Measurements from ENCODE around the gene ZNF594. TPM values are rescaled to one million over a fixed set of nuclear protein-coding genes. Genes with fewer than 3 reads are reported as not detected.

ZNF594 gene
- total RNA-seq, 1 donor from 2014 or later: 21.2 TPM

DNA sequence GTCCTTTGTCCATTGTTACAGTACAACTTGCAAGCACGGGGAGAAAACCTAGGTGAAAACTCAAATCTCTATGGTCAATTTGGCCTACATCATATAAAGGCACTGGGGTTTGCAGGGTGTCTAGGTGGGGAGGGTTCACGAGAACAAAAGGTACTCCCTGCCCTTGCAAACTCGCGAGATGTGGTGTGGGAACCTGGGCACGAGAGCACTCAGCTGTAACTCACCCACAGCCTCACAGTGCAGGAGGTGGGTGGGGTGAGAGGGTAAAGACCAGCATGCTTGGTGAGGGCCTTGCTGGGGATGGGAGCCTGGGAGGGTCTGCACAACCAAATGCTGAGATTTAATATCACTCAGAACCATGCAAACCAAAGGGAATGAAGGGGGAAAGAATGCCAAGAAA lies 18.4 kb upstream of the ZNF594 start:
- peaks cover 8% of the 10 kb centered on the region for H3K36me3 Mint-ChIP-seq (ENCODE audit: unreplicated experiment)
- peaks cover 4% of the 10 kb centered on the region for H3K27me3 Mint-ChIP-seq (ENCODE audit: unreplicated experiment)
- H3K9me3 Mint-ChIP-seq (ENCODE audit: unreplicated experiment): peaks cover 3% of the 10 kb centered on the region
- no peak for DNase-seq
- TF ChIP-seq CTCF (IDR thresholded peaks at IDR 0.05; ENCODE audit: partially characterized antibody, unreplicated experiment): no peak
- no peaks in the 10 kb centered on the region for H3K4me1 Mint-ChIP-seq (ENCODE audit: low read depth, unreplicated experiment)
- no peak overlapping the region for H3K27ac Mint-ChIP-seq (ENCODE audit: unreplicated experiment)
- H3K4me3 Mint-ChIP-seq (ENCODE audit: unreplicated experiment): no peak overlapping the region

DNA sequence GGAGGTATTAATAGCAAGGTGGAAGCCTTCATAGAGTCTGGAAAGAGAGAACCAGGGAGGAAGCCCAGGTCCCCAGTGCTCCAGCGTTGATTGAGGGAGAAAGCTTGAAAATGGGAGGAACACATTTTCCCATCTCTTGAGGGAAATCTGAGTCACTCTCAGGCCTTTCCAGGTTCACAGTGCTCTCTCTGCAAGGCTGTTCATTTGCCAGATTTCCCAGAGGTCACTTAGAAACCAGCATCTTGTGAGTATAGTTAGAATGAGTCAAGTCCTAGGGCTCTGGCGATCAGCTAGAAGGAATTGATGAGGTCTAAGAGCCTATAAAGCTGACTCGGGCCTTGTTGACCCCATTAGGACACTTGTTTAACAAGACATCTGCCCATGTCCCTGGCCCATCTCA lies 17.7 kb upstream of the ZNF594 start:
- DNase-seq: no peak
- Mint-ChIP-seq H3K4me3 (ENCODE audit: unreplicated experiment) (no peak overlapping the region), H3K27me3 (ENCODE audit: unreplicated experiment) (peaks cover 4% of the 10 kb centered on the region), H3K36me3 (ENCODE audit: unreplicated experiment) (peaks cover 8% of the 10 kb centered on the region), H3K9me3 (ENCODE audit: unreplicated experiment) (peaks cover 3% of the 10 kb centered on the region), H3K27ac (ENCODE audit: unreplicated experiment) (no peak overlapping the region), H3K4me1 (ENCODE audit: low read depth, unreplicated experiment) (no peaks in the 10 kb centered on the region)
- no peak for TF ChIP-seq CTCF (IDR thresholded peaks at IDR 0.05; ENCODE audit: partially characterized antibody, unreplicated experiment)

GRCh38 chr17:5203908-5204294 lies 12.2 kb upstream of the ZNF594 start:
- no peak for TF ChIP-seq CTCF (IDR thresholded peaks at IDR 0.05; ENCODE audit: partially characterized antibody, unreplicated experiment)
- Mint-ChIP-seq H3K4me3 (ENCODE audit: unreplicated experiment) (no peak overlapping the region), H3K36me3 (ENCODE audit: unreplicated experiment) (peaks cover 8% of the 10 kb centered on the region), H3K4me1 (ENCODE audit: low read depth, unreplicated experiment) (no peaks in the 10 kb centered on the region), H3K27ac (ENCODE audit: unreplicated experiment) (no peak overlapping the region), H3K27me3 (ENCODE audit: unreplicated experiment) (peaks cover 4% of the 10 kb centered on the region), H3K9me3 (ENCODE audit: unreplicated experiment) (peaks cover 2% of the 10 kb centered on the region)
- no peak for DNase-seq

GRCh38 chr17:5203178-5203907 lies 11.7 kb upstream of the ZNF594 start:
- Mint-ChIP-seq H3K4me3 (ENCODE audit: unreplicated experiment) (no peak overlapping the region), H3K27me3 (ENCODE audit: unreplicated experiment) (peaks cover 4% of the 10 kb centered on the region), H3K4me1 (ENCODE audit: low read depth, unreplicated experiment) (no peaks in the 10 kb centered on the region)

More at GRCh38 chr17:5203178-5203907, 11.7 kb upstream of the ZNF594 start:
- Mint-ChIP-seq H3K27ac (ENCODE audit: unreplicated experiment) (no peak overlapping the region), H3K9me3 (ENCODE audit: unreplicated experiment) (peaks cover 2% of the 10 kb centered on the region), H3K36me3 (ENCODE audit: unreplicated experiment) (peaks cover 8% of the 10 kb centered on the region)
- TF ChIP-seq CTCF (IDR thresholded peaks at IDR 0.05; ENCODE audit: partially characterized antibody, unreplicated experiment): no peak
- DNase-seq: no peak
